GM12892 (cell line): Measurements from ENCODE around the gene TFG.

Source experiments
- POLR2A ChIP-seq: IDR thresholded peaks from 2 replicates; pipeline ENCODE4 v1.6.1; 2011; ENCODE audit warnings: low read depth, low read length, control low read depth
- POLR2AphosphoS5 ChIP-seq: IDR thresholded peaks from 2 replicates; pipeline ENCODE4 v1.6.1; 2011; ENCODE audit warnings: low read depth, low read length, control low read depth
- TAF1 ChIP-seq: IDR thresholded peaks from 2 replicates; pipeline ENCODE4 v1.6.1; 2011; ENCODE audit warnings: low read depth, mild to moderate bottlenecking, control low read depth, low read length, borderline replicate concordance

DNA sequence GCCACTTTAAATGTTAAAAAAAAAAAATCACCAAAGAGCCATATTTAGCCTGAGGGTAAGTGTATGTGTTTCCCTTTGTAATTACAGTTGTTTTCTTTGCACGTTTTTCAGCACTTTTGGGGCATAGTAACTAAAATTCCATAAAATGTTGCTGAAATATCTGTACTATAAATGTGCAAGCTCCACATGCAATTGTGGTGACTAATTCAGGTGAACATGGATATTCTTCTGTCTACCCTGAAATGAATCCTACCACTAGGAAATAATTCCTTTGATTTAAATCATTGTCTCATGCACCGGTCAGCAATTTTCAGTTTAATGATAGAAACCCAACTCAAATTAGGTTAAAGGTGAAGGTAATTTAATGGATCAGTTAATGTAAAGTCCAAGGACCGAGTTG is 13.1 kb upstream of the TFG start:
- TF ChIP-seq POLR2A (no peak), TAF1 (no peak), POLR2AphosphoS5 (no peak)
